A549 treated with dexamethasone at 1 μM for 4 hours (cell line): ENCODE data around the gene IGLON5. TPM values are rescaled to one million over a fixed set of nuclear protein-coding genes. Genes with fewer than 3 reads are reported as not detected.

Experiments used
- total RNA-seq: library from RNA; stranded (reverse); fragments of 200-300 nt; extraction: Qiagen RNA extraction; gene quantifications from 5 replicates; pipeline ENCODE4 v1.2.3, GENCODE V29; 2022

Gene IGLON5
- total RNA-seq, result 0.06 to 0.13 TPM (median 0.07 TPM) in 4 of 5 replicates, not detected in the other

DNA sequence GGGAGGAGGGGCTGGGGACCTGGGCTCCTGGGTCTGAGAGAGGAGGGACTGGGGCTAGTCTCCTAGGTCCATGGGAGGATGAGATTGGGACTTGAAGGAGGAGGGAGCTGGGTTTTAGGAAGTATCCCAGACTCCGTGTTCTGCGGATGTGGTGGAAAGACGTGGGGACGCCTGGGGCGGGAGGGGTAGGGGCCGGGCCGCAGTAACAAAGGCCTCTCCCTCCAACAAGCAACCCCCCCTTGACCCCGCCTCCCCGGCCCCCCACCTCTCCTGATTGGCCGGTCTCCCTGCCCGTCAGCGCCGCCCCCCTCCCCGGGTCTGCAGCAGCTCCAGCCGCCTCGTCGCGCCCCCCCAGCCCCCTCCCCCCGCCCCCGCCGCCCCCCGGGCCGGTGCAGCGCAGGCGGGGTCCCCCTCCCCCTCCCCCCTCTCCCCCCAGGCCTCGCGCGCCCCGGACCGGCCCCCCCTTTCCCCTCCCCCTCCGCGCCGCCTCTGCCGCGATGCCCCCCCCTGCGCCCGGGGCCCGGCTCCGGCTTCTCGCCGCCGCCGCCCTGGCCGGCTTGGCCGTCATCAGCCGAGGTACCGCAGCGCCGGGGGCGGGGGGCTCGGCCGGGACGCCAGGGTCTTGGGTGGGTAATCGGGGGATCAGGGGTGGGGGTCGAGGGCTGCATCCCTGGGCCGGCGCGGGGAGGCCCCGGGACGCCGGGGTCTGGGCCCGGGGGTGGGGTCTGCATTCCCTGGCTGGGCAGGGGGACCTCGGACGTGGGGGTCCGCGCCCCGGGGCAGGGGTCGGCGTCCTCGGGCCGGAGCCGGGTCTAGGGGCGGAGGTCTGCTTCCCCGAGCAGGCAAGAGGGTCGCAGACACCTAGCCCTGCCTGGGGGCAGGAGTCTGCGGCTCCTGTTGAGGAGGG lies at the start of gene IGLON5:
TSS of gene IGLON5 (plus strand) at position 294 of the 907 bp plus-strand sequence. CDS start at position 498, 204 bp downstream.

DNA sequence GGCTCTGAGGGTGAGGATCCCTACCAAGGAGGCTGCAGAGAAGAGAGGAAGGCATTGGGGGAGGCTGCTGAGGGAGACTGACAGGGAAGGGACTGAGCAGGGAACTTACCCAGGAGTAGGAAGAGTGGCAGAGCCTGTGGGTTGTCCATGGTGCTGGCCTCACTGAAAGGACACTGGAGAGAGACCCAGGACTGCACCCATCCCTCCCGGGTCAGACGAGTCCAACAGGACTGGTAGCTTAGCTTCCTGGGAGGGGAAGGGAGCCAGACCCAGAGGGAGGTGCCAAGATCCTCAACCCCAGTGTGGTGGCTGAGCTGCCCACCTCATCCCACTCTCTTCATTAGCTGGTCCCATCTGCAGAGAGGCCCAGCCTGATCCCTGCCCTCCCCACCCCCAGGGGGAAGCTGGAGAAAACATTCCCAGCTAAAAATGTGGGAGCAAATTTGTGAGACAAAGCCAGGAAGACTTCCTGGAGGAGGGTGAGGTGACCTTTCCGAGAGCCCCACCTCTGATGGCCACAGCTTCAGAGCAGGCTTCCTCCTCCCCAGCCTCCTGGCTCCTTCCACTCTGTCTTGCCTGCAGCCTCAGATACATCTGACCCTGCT lies 30.6 kb downstream of the IGLON5 start, which contains the start of gene VSIG10L:
TSS of gene VSIG10L (minus strand) at position 164 of the 605 bp plus-strand sequence. CDS start at position 149, 15 bp downstream.

GRCh38 chr19:51365965-51366388 lies 54.5 kb downstream of the IGLON5 start, which contains the start of gene ETFB:
Gene ETFB, minus strand, starts transcription at chr19:51366388. Its CDS starts 62 bp downstream, at chr19:51366326.

GRCh38 chr19:51368366-51369282 lies 57.2 kb downstream of the IGLON5 start, which contains the start of gene CLDND2:
Gene CLDND2, minus strand, starts transcription at chr19:51369003. Its CDS starts 426 bp downstream, at chr19:51368577.

DNA sequence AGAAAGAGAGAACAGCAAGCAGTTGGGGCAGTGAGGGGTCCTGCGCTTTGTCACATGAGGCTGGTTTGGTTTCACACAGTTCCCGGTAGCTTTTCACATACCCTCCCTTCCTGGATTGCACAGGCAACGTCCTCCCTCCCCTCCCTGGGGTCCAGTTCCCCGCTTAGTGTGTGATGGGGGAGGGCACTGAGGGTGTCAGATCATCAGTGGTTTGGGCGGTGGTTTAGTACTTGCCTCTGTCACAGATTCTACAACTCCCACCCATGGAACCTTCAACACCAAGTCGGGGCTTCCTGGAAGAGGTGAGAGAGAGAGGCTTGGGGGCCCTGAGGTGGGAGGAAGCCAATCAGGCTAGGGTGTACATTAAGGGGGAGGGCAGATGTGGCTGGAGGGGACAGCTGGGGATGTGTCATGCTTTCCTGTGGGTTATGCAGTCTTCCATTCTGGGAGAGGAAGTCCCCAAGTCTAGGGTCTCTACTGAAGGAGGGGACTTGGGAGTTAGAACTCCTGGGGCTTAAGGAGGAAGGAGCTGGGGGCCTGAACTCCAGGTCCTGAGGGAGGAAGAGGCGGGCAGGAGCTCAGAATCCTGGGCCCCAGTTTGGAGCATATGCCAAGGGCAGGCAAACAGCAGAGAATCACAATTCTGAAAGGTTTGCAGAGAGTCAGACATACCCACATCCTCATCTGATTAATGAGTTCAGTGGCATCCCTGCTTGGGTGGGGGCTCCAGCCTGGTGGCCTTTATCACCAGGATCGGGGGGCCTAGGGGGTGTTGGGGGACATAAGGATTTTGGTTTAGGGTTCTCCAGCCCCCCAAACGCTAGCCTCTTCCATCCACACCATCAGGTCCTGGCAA lies 61.4 kb downstream of the IGLON5 start, which contains the start of gene NKG7:
TSS of gene NKG7 (minus strand) at position 6 of the 856 bp plus-strand sequence. CDS start 119 bp downstream, outside the sequence.

Other genes starting within 250 kb of the IGLON5 start
- gene KLK13, start 246.6 kb upstream of the IGLON5 start, total RNA-seq, result 0.09 to 0.14 TPM (median 0.12 TPM) in 3 of 5 replicates, not detected in the others
- gene KLK14, start 228.8 kb upstream of the IGLON5 start, total RNA-seq, result 0.26 to 0.54 TPM (median 0.39 TPM) in 4 of 5 replicates, not detected in the other
- gene CTU1, start 203.2 kb upstream of the IGLON5 start, total RNA-seq, result 5.2 to 11.6 TPM (median 9.9 TPM) in 5 replicates
- gene SIGLEC9, start 186.7 kb upstream of the IGLON5 start, total RNA-seq, result 0.05 to 0.07 TPM (median 0.05 TPM) in 4 of 5 replicates, not detected in the other
- gene SIGLEC7, start 169.3 kb upstream of the IGLON5 start, total RNA-seq, result not detected in 5 replicates
- gene CD33, start 86.6 kb upstream of the IGLON5 start, total RNA-seq, result 0.06 to 0.08 TPM (median 0.07 TPM) in 3 of 5 replicates, not detected in the others
- gene SIGLECL1, start 60.6 kb upstream of the IGLON5 start, total RNA-seq, result 0.08 TPM in 1 of 5 replicates, not detected in the others
- 8.5 to 16.3 TPM (median 15.6 TPM) in 5 replicates for gene VSIG10L, start 30.5 kb downstream of the IGLON5 start, total RNA-seq
- gene ETFB, start 54.7 kb downstream of the IGLON5 start, total RNA-seq, result 223 to 280 TPM (median 242 TPM) in 5 replicates
- 8.9 to 13.0 TPM (median 12.9 TPM) in 5 replicates for gene CLDND2, start 57.4 kb downstream of the IGLON5 start, total RNA-seq
- gene NKG7, start 61.0 kb downstream of the IGLON5 start, total RNA-seq, result not detected in 5 replicates
- not detected in 5 replicates for gene LIM2, start 76.3 kb downstream of the IGLON5 start, total RNA-seq
- not detected in 5 replicates for gene C19orf84, start 78.9 kb downstream of the IGLON5 start, total RNA-seq
- gene SIGLEC10, start 106.0 kb downstream of the IGLON5 start, total RNA-seq, result 0.02 to 0.06 TPM in 2 of 5 replicates, not detected in the others
- gene SIGLEC8, start 146.8 kb downstream of the IGLON5 start, total RNA-seq, result not detected in 5 replicates
- gene CEACAM18, start 166.9 kb downstream of the IGLON5 start, total RNA-seq, result not detected in 5 replicates
- not detected in 5 replicates for gene SIGLEC12, start 190.2 kb downstream of the IGLON5 start, total RNA-seq
- not detected in 5 replicates for gene SIGLEC6, start 220.0 kb downstream of the IGLON5 start, total RNA-seq